GM19239 (cell line): Measurements from ENCODE around the gene NR1D1.

ENCODE experiments used
- DNase-seq: peaks from one replicate; pipeline ENCODE4 v3.0.0; 2011; ENCODE audit warnings: low spot score; ENCODE audit not compliant: insufficient read length
- FAIRE-seq: peaks from 2 replicates; lab custom pipeline; 2011; peaks lifted over from hg19 to GRCh38; lab: Jason Lieb, UNC

The NR1D1 gene

DNA sequence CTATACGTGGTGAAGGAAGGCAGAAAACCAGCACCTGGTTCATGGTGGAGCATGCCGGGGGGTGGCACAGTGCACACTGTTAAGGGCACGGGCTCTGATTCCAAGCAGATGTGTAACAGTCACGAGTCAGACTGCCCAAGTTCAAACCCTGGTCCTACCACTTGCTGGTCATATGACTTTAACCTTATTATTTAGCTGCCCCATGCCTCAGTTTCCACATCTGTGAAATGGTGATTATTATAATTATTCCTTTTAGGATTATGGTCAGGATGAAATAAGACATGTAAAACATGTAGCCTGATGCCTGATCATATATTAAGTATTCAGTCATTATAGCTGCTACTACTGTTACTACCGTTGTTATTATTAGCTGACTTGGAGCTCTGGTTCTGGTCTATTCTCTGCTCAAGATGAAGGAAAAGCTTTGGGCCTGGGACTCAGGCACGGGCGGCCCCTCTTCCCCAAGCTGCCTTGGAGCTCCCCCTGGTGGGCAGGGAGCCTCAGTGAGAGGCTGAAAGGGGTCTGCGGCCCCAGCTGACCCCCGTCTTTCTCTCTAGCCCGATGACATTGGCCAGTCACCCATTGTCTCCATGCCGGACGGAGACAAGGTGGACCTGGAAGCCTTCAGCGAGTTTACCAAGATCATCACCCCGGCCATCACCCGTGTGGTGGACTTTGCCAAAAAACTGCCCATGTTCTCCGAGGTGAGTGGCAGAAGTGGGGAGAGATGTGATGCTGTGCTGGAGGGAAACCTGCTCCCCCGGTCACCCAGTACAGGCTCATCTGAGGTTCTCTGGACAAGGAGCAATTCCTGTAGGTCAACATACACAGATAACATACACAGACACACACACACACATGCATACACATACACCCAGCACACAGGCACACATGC lies 14.0 kb downstream of the NR1D1 start:
- DNase-seq: peak; percentile 75

DNA sequence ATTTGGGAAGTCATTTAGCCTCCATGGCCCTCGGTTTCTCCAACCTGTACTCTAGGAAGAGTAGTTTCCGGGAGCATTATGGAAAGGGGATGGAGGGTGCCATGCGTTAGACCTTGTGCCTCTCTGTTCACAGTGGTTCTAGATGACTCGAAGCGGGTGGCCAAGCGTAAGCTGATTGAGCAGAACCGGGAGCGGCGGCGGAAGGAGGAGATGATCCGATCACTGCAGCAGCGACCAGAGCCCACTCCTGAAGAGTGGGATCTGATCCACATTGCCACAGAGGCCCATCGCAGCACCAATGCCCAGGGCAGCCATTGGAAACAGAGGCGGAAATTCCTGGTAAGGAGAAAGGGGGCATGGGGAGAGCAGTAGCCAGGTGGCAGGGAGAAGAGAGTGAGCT lies 15.9 kb downstream of the NR1D1 start:
- DNase-seq: no peak
- FAIRE-seq: no peak

More for the DNA sequence above, 14.0 kb downstream of the NR1D1 start:
- FAIRE-seq: no peak

DNA sequence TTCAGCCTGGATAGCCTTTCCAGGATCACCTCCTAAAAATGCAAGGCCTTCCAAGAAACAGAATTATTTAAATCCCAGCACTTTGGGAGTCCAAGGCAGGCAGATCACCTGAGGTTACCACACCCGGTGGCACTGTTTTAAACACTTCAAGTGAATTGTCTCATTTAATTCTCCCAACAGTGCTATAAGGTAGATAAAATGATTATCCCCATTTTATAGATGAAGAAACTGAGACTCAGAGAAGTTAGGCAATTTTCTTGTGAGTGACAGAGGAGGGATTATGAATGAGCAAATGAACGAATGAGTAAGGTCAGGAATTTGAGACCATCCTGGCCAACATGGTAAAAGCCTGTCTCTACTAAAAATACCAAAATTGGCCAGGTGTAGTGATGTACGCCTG lies 20.8 kb downstream of the NR1D1 start:
- FAIRE-seq (no peak), DNase-seq (no peak)

DNA sequence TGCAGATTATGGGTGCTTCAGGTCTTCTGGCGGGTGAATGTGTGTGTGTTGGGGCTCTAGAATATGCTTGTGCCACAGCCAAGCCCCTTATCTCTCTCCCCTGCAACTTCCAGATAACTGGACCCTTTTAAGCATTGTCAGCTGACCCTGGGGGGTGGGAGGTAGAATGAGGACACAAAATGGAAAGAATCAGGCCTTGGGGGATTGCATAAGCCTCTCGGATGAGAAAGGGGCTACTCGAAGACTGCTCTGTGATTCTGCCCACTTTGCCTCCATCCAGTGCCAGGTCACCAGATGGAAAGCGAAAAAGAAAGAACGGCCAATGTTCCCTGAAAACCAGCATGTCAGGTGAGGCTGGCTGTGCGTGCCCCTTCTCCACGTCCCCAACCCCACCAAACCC lies 23.8 kb downstream of the NR1D1 start:
- no peak for DNase-seq
- no peak for FAIRE-seq

DNA sequence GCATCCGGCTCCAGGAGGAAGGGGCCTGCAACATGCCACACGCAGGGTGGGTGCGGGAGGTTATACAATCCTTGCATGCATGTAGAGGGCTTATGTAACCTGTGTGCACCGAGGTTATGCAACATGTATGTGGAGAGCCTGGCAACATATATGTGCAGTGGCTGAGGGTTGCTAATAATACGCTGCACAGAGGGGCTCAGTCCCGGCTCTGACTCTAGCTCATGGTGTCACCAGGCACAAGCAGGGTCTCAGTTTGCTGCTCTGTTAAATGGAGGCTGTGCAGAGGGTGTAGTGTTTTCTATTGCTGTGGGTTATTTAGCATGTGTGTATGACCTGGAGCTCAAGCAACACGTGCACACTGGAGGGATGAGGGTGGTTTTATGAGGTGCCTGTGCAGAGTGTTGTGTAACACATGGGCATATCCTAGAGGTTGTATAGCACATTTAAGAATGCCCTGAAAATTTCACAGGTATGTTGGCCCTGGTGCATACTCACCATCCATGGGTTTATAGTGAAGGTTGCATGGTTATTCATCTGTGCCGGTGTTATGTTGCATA lies 24.4 kb downstream of the NR1D1 start:
- FAIRE-seq (no peak), DNase-seq (no peak)

DNA sequence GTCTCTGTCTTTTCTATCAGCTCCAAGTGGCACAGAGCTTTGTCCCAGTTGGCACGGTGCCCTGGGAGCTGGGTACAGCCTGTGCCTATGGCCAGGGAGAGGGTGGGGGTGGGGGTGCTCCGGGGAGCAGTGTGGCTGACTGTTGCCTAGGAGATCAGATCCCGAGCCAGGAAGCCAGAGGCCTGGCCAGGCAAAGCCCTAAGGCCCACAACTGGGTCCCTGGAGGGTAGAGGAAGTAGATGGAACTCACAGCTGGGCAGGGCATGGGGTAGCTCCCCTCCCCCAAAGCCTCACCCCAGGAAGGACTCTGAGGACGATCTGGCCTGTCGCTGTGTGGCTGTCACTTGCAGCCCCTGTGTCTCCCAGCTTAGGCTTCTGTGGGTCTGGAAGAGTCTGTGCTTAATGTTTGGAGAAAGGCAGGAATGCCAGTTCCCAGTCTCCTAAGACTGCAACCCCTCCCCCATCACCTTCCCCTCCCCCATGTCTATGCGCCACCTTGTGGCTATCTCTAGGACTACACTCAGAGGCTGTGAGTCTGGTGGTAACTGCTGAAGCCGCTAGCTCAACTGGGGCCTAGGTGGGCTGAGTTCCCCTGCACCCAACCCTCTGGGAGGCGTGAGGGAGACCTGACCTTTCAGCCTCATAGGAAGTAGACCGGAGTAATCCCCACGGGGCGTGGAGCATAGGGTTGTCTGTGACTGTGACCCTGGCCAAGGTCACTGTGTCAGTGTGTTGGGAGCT lies 25.0 kb downstream of the NR1D1 start:
- no peak for DNase-seq
- peak; percentile 75 for FAIRE-seq

DNA sequence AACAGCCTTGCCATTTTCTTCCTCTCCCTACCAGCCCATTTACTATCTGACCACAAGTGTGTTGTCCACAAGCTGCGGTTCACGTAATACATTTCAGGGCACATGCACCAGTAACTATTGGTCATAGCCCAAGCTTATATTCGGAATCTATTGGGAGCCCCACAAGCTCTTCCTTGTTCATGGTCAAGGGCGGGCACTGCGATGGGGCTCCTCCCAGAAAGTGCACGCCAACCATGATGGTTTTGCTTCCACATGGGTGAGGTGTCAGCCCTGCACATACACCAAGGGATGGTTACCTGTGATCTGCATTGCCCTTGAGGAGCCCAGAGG lies 25.6 kb downstream of the NR1D1 start:
- no peak for FAIRE-seq
- DNase-seq: no peak

DNA sequence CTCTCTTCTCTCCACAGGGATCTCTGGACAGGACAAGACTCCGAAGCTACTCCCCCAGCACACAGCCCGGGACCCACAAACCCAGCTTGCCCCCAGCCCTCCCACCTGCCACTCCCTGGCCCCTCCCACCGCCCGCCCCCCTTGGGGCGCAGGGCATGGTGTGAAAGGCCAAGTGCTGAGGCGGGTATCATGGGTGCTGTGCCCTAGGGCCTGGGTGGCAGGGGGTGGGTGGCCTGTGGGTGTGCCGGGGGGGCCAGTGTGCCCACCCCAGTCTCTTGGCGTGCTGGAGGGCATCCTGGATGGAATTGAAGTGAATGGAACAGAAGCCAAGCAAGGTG lies 26.2 kb downstream of the NR1D1 start:
- DNase-seq (no peak), FAIRE-seq (no peak)

DNA sequence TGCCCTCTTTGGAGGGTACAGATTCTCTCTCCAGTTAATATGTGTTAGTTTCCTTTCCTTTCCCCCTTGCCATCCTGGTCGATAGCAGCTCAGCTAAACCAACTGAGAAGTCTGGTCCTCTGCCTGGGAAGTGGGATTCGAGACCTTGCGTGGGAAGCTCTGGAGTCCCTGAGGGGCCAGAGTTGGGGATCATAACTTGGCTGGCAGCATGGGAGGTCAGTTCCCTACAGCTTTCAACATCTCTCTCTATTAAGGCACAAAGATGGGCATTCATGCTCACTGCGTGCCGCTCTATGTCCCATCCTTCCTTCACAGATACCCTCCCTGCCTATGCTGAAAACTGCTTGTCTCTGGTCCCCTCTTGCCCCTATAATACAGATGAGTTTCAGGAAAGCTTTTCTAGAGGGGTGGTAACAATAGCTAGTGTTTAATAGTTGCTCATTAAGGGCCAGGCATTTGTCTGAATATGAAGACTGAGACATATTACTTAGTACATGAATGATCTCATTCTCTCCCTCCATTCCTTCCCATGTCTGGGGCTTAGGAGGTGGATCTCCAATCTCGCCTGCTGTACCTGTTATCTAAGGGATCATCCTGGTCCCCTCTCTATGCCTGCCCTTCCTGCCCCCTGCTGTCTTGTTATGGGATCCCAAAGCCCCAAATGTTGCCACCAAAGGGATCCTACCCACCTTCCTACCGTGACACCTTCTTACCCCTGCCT lies 26.8 kb downstream of the NR1D1 start:
- DNase-seq: no peak
- FAIRE-seq: no peak

DNA sequence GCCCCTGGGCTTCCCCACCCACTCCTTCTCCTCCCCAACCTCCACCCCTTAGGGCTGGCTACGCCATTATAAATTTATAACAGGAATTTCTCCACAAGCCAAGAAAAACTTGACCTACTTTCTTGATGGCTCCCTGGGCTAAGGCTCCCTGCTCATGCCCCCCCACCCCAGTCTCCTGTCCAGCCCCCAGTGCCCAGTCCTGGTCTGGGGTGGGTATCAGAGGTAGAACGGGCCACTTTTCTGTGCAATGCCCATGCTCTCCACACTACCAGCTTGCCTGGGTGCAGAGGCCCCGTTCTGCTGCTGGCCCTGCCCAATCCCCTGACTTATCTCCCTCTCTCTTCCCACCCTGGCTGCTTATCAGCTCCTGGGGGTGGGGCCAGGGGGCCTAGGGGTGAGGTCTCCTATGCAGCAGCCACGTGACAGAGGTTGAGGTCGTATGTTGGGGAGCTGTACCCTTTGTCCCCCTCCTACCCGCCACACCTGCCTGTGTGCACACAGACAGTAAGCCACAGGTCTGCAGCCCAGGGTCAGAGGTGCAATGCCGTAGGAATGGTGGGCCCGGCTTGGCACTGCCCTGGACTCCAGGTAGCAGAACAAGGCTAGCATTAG lies 27.5 kb downstream of the NR1D1 start:
- FAIRE-seq (no peak), DNase-seq (no peak)

DNA sequence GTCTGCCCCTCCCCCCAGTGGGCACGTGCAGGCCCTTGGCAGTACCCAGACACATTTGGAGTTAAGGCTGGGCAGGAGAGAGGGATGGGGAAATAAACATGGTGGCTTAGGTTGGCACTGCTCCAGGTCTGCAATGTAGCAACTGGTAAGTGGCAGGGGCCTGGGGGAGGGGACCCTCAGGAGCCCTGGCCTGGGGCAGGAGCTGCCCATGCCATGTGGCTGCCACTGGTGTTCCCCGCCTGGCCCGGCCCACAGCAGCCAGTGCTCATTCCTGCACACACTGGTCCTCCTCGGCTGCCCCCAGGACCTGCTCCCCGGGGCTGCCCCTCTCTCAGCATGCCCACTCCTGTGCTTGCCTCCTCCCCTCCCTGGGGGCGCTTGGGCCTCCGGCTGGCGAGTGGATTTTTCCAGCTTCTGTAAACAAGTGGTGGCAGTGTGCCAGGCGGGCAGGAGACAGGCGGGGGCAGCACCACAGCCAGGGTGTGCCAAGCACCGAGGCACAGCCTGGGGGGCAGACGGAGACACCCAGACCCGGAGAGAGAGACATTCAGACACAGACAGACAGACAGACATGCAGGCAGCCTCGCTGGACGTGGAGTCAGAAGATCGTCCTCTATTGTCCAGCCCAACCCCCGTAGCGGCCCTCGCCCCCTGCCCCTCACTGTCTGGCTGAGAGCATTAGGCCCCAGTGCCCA lies 28.2 kb downstream of the NR1D1 start:
- FAIRE-seq: no peak
- no peak for DNase-seq

DNA sequence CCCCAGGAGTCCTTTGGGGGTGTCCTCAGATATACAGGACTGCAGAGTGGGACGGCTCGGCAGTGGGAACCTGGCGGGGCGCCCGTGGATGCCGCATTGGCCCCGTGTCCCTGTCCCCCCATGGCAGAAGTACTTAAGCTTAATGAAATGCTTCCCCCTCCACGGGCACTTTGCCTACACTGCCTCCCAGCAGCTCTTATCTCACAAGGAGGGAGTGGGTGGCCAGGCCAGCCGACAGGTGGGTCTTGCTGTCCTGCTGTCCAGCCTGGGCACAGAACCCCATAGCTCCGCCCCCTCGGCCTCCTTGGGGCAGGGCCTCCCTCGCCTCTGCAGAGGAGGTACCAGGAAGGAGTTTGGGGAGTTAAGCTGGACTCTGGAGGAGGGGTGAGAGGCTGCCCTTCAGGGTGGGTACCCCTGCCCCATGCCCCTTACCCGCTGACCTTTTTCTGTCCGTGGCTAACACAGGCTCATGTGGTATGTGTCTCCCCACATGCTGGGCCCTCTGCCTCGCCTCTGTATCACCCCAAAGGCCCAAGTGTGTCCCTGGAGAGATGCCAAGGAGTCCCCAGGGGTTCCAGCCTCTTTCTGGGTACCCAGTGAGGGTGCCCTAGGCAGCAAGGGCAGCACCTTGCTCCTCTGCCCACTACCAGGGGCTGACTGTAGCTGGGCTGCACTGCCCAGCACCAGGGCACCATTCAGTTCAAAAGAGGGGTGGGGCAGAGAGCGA lies 28.9 kb downstream of the NR1D1 start:
- no peak for FAIRE-seq
- no peak for DNase-seq

DNA sequence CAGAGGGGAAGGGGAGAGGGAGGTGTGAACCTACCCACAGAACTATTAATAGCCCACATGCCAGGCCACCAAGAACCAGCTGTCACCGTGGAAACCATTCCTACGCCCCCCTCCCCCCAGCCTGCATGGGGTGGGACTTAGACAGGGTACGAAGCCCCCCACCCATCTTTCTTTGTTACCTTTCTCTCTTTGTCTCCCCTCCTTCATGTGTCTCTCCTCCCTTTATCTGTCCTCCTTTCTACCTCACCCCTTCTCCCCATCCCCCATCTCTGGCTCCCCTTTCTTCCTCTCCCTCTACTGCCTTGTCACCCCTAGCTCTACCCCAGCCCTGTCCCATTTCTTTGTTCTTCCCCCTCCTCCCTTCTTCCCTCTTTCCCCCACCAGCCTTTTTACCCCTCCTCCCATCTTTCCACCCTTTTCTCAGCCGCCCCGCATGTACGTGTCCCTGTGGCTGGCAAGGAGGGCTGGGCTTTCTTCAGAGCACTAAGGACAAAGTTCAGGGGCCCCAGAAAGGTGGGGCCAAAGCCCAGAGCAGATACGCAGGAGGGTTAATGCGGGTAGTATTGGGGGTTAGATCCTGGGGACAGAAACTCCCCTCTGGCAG lies 29.6 kb downstream of the NR1D1 start:
- no peak for DNase-seq
- FAIRE-seq: no peak

DNA sequence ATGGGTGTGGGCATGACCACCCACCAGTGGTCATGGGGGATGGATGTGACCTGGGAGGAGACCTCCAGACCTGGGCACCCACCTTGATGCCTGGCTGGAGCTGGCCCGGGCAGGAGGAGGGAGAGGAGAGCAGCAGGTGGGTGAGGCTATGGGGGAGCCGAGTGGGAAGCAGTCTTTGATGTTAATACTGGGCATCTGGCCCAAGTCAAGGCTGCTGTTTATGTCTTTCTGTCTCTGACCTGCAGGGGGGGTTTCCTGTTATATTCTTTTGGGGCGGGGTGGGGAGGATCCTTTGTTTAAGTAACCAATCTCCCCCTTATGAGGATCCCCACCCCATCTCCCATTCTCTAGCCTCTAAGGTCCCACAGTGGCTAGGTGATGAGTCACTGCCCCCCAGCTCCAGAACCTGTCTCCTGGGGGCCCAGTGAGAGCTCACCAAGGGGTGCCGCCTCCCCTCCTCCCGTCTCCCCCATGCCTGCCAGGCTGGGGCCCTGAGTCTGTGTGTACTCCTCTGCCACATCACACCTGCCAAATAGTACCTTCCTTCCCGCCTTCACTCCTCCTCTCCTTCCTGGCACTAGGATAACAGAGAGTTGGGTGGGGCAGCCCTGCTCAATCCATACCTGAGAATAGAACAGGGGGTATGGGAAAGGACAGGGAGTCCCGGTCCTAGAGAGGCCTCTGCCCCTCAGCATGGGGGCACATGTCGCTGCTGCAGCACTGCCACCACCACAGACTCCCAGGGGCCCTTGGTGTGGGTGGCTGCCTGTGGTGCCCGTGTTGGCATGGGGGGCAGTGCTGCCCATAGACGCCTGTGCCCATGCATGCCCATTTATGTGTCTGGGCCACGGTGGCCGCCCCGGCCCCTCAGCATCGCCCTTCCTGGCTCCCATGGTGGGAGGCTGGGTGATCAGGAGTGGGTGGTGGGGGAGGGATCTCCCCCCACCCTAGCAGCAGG lies 30.4 kb downstream of the NR1D1 start:
- FAIRE-seq (peak; percentile 42), DNase-seq (no peak)

DNA sequence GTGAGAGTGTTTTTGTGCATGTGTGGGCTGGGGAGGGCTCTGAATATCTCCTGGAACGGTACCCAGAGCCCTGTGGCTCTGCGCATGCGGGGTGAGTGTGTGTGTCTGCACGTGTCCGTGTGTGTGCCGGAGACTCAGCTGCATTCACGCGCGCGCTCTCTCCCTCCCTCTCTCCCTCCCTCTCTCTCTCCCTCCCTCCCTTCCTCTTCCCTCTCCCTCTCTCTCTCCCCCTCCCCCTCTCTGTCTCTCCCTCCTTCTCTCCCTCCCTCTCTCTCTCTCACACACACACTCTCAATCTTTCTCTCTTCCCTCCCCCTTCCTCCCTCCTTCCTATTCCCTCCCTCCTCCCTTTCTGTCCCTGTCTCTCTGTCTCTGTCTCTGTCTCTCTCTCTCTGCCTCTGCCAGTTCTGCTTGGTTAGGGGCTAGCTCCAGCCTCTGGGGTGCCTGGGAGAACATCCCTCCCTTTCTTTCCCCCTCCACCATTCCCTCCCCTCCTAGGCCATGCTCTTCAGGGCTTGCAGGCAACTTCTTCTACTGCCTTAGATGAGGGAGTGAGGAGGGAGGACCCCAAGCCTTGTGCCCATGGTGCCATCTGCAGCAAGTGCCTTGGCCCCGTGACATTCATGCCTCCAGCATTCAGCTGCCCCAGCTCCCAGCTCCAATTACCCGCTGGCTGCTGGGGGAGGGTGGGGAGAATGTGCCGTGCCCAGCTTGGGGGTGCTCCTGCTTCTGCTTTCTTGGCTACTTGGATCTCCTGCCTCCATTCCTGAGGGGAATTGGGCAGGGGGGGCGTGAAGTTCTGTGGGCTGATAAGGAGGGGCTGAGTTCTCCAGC lies 31.3 kb downstream of the NR1D1 start:
- DNase-seq: no peak
- peak; percentile 87 for FAIRE-seq

DNA sequence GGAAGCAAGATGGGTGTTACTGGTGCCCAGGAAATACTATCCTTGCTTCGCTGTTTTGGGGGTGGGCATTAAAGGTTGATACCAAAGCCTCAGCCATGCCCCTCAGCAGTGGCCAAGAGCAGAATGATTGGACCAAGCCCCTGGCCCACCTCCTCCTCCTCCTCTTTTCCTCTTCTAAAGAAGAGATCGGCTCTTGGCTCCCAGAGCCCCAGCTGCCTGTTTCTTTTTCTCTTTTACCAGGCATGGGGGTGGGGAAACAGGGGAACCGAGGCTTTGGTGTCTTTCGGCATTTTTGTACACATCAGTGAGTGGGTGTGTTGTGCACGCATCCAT lies 31.8 kb downstream of the NR1D1 start:
- no peak for FAIRE-seq
- no peak for DNase-seq

DNA sequence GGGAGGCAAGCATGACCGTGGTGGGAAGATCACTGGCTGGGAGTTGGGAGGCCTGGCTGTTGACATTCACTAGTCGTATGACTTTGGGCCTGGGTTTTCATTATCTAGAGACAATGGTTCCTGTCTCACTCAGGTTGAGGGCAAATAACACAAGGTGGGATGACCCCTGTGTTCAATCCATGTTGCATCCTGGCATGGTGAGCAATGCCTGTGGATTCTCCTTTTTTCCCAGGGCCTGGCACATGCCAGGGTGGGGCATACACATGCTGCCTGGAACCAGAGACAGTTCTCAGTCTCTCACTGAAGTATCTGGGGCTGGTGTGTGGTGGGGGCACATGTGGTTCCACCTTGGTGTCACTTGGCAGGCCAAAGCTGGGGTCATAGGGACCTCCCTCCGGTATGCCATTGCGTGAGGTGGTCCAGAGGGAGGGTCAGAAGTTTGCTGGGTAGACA lies 32.2 kb downstream of the NR1D1 start:
- no peak for DNase-seq
- FAIRE-seq: no peak
